ENCODE results near the gene NAV2. TPM values are rescaled to one million over a fixed set of nuclear protein-coding genes. Genes with fewer than 3 reads are reported as not detected.

Gene NAV2
- polyA plus RNA-seq, 1 donor from 2014 or later: 3.0 TPM

DNA sequence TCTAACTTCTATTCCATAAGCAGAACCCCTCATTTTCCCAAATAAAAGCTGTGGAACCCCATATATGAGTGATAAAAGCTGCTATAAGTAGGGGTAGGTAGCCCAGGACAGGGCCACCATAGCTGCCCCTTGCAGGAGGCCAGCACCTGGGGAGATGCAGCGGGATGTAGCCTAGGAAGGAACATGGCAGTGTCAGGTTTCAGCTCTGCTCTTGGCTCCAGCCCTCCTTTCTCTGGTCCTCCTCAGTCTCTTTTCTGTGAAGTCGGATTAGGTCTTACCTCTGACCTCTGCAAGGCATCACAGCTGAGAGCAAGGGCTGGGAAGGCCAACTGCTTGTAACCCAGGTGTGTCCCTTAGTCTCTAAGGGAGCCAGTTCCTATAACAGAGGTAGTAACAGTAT, 135.6 kb downstream of the NAV2 start:
- Histone ChIP-seq H2AFZ (ENCODE audit: low read depth, low read length) (no peak overlapping the region), H3K9me2 (ENCODE audit: insufficient read depth, low read length) (no peaks in the 10 kb centered on the region), H3K79me2 (replicated peaks; ENCODE audit: insufficient read depth, low read length) (no peaks in the 10 kb centered on the region), H3K9ac (ENCODE audit: low read length) (no peak overlapping the region), H3F3A (ENCODE audit: insufficient read depth, low read length, poor library complexity, severe bottlenecking) (no peaks in the 10 kb centered on the region), H4K20me1 (ENCODE audit: insufficient read depth) (no peaks in the 10 kb centered on the region), H3K4me2 (ENCODE audit: low read length) (no peak overlapping the region), H3K27me3 (ENCODE audit: insufficient read depth, low read depth, low read length) (no peaks in the 10 kb centered on the region), H3K36me3 (ENCODE audit: insufficient read depth, low read length) (no peaks in the 10 kb centered on the region), H3K27ac (ENCODE audit: low read length) (no peak overlapping the region), H3K4me3 (ENCODE audit: low read length) (no peak overlapping the region), H3K9me3 (ENCODE audit: low read length) (no peaks in the 10 kb centered on the region)
- TF ChIP-seq POLR2AphosphoS5 (IDR thresholded peaks at IDR 0.05) (no peak), MXI1 (conservative IDR thresholded peaks at IDR 0.05; ENCODE audit: poor library complexity, severe bottlenecking) (no peak), EZH2 (IDR thresholded peaks at IDR 0.05; ENCODE audit: borderline replicate concordance, insufficient read depth, low read length, poor library complexity, severe bottlenecking) (no peak), SMC3 (conservative IDR thresholded peaks at IDR 0.05; ENCODE audit: poor library complexity) (no peak), EP300 (conservative IDR thresholded peaks at IDR 0.05; ENCODE audit: poor library complexity, severe bottlenecking) (no peak), TAF1 (IDR thresholded peaks at IDR 0.05; ENCODE audit: low read depth) (no peak), RAD21 (conservative IDR thresholded peaks at IDR 0.05) (no peak)
- TF ChIP-seq, protein P1, sequence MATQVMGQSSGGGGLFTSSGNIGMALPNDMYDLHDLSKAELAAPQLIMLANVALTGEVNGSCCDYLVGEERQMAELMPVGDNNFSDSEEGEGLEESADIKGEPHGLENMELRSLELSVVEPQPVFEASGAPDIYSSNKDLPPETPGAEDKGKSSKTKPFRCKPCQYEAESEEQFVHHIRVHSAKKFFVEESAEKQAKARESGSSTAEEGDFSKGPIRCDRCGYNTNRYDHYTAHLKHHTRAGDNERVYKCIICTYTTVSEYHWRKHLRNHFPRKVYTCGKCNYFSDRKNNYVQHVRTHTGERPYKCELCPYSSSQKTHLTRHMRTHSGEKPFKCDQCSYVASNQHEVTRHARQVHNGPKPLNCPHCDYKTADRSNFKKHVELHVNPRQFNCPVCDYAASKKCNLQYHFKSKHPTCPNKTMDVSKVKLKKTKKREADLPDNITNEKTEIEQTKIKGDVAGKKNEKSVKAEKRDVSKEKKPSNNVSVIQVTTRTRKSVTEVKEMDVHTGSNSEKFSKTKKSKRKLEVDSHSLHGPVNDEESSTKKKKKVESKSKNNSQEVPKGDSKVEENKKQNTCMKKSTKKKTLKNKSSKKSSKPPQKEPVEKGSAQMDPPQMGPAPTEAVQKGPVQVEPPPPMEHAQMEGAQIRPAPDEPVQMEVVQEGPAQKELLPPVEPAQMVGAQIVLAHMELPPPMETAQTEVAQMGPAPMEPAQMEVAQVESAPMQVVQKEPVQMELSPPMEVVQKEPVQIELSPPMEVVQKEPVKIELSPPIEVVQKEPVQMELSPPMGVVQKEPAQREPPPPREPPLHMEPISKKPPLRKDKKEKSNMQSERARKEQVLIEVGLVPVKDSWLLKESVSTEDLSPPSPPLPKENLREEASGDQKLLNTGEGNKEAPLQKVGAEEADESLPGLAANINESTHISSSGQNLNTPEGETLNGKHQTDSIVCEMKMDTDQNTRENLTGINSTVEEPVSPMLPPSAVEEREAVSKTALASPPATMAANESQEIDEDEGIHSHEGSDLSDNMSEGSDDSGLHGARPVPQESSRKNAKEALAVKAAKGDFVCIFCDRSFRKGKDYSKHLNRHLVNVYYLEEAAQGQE (IDR thresholded peaks at IDR 0.05; ENCODE audit: borderline replicate concordance): no peak
- TF ChIP-seq, protein P2, sequence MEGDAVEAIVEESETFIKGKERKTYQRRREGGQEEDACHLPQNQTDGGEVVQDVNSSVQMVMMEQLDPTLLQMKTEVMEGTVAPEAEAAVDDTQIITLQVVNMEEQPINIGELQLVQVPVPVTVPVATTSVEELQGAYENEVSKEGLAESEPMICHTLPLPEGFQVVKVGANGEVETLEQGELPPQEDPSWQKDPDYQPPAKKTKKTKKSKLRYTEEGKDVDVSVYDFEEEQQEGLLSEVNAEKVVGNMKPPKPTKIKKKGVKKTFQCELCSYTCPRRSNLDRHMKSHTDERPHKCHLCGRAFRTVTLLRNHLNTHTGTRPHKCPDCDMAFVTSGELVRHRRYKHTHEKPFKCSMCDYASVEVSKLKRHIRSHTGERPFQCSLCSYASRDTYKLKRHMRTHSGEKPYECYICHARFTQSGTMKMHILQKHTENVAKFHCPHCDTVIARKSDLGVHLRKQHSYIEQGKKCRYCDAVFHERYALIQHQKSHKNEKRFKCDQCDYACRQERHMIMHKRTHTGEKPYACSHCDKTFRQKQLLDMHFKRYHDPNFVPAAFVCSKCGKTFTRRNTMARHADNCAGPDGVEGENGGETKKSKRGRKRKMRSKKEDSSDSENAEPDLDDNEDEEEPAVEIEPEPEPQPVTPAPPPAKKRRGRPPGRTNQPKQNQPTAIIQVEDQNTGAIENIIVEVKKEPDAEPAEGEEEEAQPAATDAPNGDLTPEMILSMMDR (IDR thresholded peaks at IDR 0.05; ENCODE audit: poor library complexity, severe bottlenecking): no peak

DNA sequence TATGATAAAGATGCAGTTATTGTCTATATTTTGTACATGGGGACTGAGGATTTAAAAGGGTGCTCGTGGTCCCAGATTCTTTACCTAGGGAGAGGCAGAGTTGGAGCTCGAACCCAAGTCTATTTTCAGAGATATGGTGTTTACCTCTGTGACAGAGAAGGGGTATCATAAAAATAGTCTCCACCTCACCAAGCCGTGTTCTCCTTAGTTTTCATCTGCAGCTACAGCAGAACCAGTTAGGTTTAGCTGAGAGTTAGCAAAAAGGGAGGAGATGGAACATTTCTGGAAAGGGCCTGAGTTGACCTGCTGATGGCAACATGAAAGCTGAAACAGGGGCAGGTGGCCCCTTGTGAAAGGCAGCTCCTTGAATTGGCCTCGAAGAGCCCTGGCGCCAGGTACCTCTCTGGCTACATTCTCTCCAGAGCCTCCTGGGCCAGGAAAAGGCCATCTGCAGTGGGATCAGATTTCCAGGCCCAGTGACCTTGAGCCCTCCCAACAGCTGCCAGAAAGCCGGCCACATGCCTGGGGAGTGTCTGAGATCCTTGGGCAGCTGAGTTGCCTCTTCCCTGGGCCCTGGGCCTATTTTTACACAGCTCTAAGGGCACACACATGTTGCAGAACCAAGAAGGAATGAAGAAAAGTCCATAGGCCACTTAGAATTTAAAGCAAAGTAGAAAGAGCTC, 136.6 kb downstream of the NAV2 start:
- H3K4me3 ChIP-seq (ENCODE audit: low read length): no peak overlapping the region
- H3K4me2 ChIP-seq (ENCODE audit: low read length): no peak overlapping the region
- H3K79me2 ChIP-seq (replicated peaks; ENCODE audit: insufficient read depth, low read length): no peaks in the 10 kb centered on the region
- no peak overlapping the region for H2AFZ ChIP-seq (ENCODE audit: low read depth, low read length)
- H3K9me3 ChIP-seq (ENCODE audit: low read length): no peaks in the 10 kb centered on the region
- no peaks in the 10 kb centered on the region for H3K9me2 ChIP-seq (ENCODE audit: insufficient read depth, low read length)
- TF ChIP-seq POLR2AphosphoS5 (IDR thresholded peaks at IDR 0.05) (no peak), TAF1 (IDR thresholded peaks at IDR 0.05; ENCODE audit: low read depth) (no peak), MXI1 (conservative IDR thresholded peaks at IDR 0.05; ENCODE audit: poor library complexity, severe bottlenecking) (no peak), EP300 (conservative IDR thresholded peaks at IDR 0.05; ENCODE audit: poor library complexity, severe bottlenecking) (no peak), RAD21 (conservative IDR thresholded peaks at IDR 0.05) (no peak), SMC3 (conservative IDR thresholded peaks at IDR 0.05; ENCODE audit: poor library complexity) (no peak), EZH2 (IDR thresholded peaks at IDR 0.05; ENCODE audit: borderline replicate concordance, insufficient read depth, low read length, poor library complexity, severe bottlenecking) (no peak)
- TF ChIP-seq, protein P2 (IDR thresholded peaks at IDR 0.05; ENCODE audit: poor library complexity, severe bottlenecking): no peak
- TF ChIP-seq, protein P1 (IDR thresholded peaks at IDR 0.05; ENCODE audit: borderline replicate concordance): no peak
- H3K27ac ChIP-seq (ENCODE audit: low read length): no peak overlapping the region
- no peaks in the 10 kb centered on the region for H3K36me3 ChIP-seq (ENCODE audit: insufficient read depth, low read length)
- no peaks in the 10 kb centered on the region for H3F3A ChIP-seq (ENCODE audit: insufficient read depth, low read length, poor library complexity, severe bottlenecking)
- H3K27me3 ChIP-seq (ENCODE audit: insufficient read depth, low read depth, low read length): no peaks in the 10 kb centered on the region
- no peaks in the 10 kb centered on the region for H4K20me1 ChIP-seq (ENCODE audit: insufficient read depth)
- no peak overlapping the region for H3K9ac ChIP-seq (ENCODE audit: low read length)

Data from neural cell (in vitro differentiated cells).